Activated T-helper 1 cell treated with Interleukin-2 at 50 U/mL for 16 hours (primary cell): ENCODE results near the gene ARHGAP12.

Experiments
- DNase-seq: peaks from one replicate; pipeline ENCODE4 v3.0.0-alpha.2; 2020; ENCODE audit warnings: low read depth

ARHGAP12 gene

GRCh38 chr10:31878486-31878885, 50.1 kb downstream of the ARHGAP12 start:
- DNase-seq, result no peak

DNA sequence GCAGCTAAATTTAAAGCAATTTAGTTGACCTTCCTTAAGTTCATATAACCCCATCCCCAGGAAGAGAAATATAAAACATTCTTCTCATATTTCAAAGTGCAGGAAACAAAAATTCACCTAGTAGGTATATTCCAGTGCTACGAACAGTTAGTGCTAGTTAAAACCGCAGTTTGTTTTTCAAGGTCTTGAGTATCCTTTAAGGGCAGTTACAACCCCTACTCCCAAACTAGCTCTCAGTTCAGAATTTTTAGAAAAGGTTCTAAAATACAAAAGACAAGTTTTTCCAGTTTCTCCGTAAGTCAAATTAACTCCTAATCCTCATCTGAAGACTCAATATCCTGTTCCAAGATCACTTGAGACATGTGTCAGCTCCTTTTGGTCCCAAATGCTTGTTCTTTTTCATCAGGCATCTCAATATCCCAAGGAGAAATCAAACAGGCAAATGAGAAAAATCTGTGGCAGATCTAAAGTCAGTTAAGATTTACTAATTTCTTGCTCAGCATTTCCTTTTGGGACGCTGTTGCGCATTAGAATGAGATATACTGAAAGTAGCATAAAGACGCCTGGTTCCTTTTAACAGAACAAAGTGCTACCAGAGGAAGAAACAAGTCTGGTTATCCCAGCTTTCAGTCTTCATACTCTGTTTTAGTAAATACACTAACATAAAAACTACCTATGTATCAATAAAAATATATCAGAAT, 51.8 kb downstream of the ARHGAP12 start:
- DNase-seq, result no peak

- DNase-seq, result no peak
Measured at GRCh38 chr10:31875608-31876007, 53.0 kb downstream of the ARHGAP12 start.

DNA sequence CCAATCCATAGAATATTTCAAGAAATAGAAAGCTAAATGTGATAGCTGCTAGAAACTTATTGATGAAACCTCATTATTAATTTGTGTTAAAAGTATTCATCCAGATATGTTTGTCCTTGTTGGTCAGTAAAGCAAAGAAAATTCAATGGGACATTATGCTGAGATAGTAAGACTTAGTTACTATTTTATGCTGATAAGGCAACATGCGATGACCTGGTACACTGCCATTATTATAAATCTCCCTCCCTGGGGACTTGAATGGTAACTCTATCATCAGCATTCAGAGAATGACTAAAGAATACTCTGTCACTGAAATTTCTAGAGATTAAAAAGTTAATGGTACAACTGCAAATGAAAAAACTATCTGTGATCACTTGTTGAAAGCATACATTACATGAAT, 54.9 kb downstream of the ARHGAP12 start:
- no peak for DNase-seq

DNA sequence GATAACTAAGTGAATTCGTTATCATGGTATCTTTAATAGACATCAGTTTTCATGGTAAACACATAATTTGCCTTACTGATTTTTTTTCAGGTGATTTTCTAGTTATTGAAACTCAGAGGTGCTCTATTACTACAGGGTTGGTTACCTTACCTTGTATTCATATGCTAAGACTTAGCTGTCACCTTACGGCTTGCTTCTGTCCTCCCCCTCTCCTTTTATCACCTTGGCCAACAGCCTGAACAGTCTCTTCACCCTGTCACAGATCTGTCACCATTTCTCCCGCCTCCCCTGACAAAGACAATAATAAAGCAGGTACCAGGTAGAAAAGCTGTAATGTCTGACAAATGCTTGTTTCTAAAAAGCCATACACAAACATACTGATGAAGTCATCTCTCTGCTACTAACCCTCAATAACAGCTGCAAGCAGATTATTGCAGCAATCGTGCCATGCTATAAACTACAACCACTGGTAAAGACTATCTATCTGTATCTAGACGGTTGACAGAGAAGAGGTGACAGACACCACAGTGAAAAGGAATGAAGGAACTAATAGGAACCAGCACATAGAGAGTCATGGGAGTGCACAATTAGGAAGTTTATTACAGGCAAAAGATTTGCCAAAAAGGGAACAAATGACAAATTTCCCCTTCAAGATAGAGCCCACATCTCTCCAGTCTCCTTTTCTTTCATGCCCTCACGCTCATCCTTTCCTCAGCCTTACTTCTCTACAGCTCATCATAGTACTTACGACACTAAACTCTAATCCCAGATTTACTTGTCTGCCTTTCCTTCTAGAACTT, 57.2 kb downstream of the ARHGAP12 start:
- no peak for DNase-seq

DNA sequence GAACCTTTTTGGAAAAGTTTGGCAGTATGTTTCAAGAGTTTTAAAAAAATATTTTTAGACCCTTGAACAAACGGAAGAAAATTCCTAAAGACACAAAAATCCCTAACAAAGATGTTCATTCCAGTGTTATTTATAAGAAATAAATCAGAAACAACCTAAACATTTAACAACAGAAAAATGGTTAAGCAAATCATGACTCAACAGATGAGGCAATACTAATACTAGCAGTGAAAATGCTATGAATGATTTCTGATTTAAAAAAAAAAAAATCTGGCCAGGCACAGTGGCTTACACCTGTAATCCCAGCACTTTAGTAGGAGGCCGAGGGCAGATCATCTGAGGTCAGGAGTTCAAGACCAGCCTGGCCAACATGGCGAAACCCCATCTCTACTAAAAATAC, 61.0 kb downstream of the ARHGAP12 start:
- no peak for DNase-seq

DNA sequence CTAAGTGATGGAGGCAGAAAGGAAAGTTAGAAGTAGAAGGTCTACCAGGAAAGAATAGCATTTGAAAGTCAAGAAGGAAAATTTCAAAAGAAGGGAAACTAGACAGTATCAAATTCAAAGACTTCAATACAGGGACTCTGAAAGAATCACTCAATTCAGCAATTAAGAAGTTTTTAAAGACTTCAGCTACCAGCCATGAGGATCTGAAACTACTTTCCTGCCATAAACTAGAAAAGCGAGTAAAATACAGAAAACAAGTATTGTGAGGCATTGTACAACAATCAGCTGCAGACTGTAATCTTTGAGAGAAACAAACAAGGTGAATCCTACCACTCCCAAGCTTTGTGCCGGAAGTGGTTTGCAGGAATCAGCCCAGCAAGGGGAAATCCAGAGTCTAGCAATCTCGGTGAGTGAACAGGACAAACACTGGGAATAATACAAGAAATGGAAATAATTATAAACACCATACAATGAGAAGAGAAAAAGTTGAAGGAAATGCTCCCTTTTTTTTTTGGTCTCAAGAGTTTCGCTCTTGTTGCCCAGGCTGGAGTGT, 62.4 kb downstream of the ARHGAP12 start:
- no peak for DNase-seq

- DNase-seq, result no peak
Measured at GRCh38 chr10:31864834-31865518, 63.7 kb downstream of the ARHGAP12 start.

- no peak for DNase-seq
Measured at GRCh38 chr10:31855033-31855432, 73.6 kb downstream of the ARHGAP12 start.

- no peak for DNase-seq
Measured at GRCh38 chr10:31853629-31854028, 75.0 kb downstream of the ARHGAP12 start.

DNA sequence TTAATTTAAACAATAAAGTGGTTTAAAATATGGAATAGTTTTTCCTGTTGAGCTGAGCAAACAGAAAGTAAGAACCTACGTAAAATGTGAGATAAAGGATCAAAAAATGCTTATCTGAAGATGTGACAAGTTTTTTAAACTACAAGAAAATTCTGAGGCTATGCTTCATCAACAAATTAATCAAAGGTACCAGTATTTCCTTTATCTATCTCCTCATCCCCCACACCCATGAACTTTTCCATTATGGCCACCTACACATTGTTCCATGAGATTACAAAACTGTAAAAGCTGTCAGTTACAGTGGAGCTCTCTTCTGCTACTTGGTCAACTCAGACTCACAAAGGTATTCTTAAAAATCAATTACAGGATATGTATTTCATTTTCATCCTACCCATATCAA, 77.4 kb downstream of the ARHGAP12 start:
- DNase-seq, result no peak

DNA sequence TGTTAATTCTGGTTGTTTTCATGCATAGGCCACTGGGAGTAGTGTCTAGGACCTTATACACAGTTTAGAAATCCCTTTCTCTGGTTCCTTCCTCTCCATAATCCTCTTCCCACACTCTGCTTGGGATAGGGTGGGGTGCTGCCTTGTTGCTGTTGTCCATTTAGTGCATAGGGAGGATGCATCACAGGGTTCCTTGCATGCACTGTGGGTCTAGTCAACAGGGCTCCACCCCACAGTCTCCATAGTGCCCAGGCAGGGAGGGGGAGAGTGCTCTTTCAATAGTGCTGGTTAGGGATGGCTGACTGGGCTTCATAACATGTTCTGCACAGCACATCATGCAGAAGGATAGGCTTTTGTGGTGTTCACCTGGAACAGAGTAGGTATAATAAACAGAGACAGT, 81.1 kb downstream of the ARHGAP12 start:
- DNase-seq, result no peak

GRCh38 chr10:31838709-31839108, 89.9 kb downstream of the ARHGAP12 start:
- DNase-seq, result no peak

GRCh38 chr10:31838065-31838464, 90.6 kb downstream of the ARHGAP12 start:
- DNase-seq, result no peak

DNA sequence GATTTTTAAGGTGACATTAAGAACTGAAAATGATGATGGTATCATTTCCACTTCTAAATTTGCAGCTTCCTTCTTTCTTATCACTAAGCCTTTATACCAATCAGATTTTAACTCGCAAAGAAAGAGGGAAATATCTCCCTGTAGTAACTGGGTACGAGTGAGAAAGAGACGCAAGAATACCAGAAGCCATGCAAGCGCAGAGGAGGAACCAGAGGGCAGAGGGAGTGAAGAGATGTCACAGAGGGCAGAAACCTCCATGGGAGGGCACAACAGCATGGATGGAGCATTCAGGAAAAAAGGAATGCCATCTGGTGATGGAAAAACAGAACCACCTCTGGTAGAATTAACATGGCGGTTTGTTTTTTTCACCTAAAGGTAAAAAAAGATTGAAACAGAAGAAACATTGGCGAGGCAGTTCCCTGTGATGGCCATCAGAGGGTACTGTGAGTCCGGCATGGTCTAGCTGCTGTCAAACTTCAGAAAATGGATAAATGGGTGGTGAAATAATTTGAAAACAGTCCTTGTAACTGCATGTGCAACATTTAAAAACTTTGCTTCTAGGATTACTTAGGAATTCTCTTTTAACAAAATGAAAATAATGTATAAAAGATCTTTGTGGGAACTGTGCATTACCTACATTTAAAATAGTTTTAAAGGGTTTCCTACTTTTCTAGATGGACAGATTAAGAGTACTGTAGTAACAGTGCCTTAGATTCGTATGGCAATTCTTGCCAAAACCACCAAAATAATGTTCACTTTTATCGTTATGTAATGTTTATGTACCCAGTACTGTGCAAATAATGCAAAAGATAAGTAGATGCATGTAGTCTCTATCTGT, 91.8 kb downstream of the ARHGAP12 start:
- no peak for DNase-seq

DNA sequence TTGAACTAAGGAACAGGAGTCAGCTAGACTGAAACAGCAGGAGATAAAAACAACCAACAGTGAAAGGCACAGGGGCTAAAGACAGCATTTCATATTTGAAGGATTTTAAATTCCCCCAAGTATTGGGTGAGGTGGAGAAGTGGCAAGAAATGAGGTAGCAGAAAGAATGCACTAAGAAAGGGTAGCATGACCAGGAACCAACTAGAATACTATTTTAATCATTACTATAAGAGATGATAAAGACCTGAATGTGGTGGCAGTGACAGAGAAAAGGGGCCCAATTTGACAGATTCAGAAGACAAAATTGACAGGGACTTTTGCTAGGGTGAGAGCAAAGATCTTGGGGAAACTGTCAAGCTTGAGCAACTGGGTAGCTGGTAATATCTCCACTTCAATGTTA, 94.9 kb downstream of the ARHGAP12 start:
- no peak for DNase-seq

- DNase-seq, result no peak
Measured at GRCh38 chr10:31832261-31832660, 96.4 kb downstream of the ARHGAP12 start.

DNA sequence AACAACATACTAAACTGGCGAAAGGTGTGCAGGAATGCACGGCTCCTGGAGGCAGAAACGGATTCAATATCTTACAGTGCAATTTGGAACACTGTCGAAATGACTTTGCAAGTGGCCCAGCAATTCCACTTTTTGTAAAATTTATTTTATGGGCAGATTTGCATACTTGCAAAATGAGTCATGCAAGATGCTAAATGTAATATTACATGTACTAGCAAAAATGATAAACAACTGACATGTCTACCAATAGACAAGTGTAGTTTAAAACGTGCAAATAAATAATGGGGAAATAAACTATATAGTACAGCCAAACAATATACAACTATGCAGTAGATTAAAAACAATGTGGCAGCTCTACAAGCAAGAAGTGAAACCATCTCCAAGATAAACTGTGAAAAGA, 97.7 kb downstream of the ARHGAP12 start:
- no peak for DNase-seq

GRCh38 chr10:31829776-31830175, 98.9 kb downstream of the ARHGAP12 start:
- DNase-seq, result no peak

DNA sequence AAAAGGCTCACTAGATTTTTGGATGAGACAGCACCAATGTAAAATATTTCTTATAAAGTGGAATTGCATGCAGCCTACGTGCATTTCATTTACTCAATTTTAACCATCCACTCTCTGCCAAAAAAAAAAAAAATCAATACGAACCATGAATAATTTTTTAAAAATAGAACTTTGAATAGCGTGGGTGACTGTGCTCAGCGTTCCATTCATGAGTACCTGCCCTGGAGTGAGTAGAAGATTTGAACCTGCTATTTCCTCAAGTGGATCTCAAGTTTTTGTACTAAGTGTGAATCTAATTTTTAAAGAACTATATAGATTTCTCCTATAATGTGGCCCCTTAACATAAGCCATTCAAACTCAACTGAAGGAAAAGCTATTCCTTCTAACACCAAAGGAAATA, 105.3 kb downstream of the ARHGAP12 start:
- no peak for DNase-seq

GRCh38 chr10:31822616-31823318, 105.9 kb downstream of the ARHGAP12 start:
- DNase-seq, result no peak
